UCSD-AML1 (cell line): Measurements from ENCODE around the gene PIBF1.
"Not testable (repeated sequence)": the region's sequence is repeated elsewhere in the genome, so short reads cannot be mapped to it uniquely, and the experiment has no call there.

Source experiments
- DNase-seq: peaks from one replicate; lab custom pipeline; 2025; ENCODE audit not compliant: unreplicated experiment; lab: John Stamatoyannopoulos, UW

Gene PIBF1

GRCh38 chr13:72901546-72901945, 119.6 kb downstream of the PIBF1 start:
- not testable (repeated sequence) for DNase-seq

DNA sequence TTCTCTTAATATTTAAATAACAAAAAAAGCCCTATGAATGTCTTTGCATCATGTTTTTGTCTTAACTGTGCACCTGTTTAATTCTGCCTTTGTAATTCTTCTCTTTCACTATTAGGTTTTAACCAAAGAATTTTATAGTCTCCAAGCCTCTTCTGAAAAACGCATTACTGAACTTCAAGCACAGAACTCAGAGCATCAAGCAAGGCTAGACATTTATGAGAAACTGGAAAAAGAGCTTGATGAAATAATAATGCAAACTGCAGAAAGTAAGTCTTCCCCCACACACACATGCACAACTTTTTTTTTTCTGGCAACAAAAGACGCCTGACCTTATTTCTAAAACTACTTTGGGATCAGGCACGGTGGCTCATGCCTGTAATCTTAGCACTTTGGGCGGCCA, 126.5 kb downstream of the PIBF1 start:
- no peak for DNase-seq

DNA sequence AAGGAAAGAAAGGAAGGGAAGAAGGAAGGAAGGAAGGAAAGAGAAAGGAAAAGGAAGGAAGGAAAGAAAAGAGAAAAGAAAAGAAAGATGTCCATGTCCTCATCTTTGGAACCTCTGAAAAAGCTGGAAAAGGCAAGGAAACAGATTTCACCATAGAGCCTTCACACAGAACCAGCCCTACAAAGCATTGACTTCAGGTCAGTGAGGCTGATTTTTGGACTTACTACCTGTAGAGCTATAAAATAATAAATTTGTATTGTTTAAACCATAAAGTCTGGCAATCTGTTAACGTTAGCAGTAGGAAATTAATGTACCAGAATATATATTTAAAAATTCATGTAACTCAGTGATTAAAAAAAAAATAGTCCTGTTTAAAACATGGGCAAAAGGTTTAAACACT, 130.0 kb downstream of the PIBF1 start:
- DNase-seq = no peak

DNA sequence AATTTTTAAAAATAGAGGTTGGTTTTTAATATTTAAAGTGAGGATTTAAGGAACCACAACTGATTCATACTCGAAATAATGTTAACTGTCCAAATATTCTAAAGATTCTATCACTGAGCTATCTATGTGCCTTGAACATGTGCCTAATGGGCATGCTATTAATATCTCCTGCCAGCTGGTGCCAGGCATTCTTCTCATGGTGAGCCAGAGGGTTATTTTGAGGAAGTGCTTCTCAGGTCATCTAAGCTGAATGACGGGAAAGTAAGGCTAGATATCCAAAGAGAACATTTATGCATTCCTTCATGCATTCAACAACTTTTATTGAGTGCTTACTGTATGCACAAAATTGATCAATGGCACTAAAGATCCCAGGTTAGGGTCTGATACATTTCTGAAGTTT, 138.2 kb downstream of the PIBF1 start:
- DNase-seq = no peak

GRCh38 chr13:72931311-72931710, 149.4 kb downstream of the PIBF1 start:
- no peak for DNase-seq

DNA sequence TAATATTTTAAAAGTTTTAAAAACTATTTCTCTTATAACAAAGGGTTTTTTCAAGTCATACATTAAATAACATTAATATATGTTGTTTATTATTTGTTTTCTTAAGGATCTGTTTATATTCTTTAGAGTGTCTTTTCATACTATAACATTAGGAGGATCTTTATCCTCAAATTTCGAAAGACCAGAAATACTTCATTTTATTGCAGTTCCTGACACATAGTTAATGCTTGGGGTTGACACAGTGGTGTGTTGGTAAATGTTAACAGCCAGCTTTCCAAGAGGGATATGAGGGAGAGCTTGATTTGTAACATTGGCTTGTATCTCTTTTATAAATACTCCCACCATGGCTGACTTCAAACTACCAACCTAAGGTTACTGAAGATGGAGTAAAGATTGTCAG, 150.3 kb downstream of the PIBF1 start:
- no peak for DNase-seq

DNA sequence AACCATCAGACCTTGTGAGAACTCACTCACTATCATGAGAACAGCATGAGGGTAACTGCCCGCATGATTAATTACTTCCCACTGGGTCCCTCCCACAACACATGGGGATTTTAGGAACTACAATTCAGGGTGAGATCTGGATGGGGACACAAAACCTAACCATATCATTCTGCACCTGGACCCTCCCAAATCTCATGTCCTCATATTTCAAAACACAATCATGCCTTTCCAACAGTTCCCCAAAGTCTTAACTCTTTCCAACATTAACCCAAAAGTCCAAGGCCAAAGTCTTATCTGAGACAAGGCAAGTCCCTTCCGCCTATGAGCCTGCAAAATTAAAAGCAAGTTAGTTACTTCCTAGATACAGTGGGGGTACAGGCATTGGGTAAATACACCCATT, 164.3 kb downstream of the PIBF1 start:
- not testable (repeated sequence) for DNase-seq

DNA sequence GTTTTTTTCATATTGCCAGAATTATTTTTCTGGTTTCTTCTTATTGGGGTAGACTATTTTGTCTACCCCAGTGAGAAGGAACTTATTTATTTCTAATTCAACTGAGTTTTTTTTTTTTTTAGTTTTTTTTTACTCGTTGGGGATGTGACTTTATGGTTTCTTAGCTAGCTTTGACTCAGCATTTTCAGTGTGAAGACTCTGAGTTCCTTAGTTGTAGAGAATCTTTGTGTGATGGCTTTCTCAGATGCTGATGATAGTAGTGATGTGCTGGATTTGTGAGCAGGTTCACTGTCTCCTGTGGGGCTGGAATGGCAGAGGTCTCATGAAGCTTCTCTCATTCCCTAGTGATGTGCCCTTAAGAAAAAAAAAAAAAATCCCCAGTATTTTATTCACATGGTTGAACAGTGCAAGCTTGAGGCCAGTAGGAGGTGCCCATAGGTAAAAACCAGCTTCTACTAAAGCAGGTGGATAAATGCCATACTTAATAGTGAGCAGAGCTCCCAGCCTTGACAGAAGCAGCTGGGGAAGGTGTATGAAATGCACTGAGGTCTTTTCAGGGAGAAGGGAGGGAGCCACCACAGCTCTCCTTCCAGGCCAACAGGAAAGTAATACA, 170.7 kb downstream of the PIBF1 start:
- no peak for DNase-seq

DNA sequence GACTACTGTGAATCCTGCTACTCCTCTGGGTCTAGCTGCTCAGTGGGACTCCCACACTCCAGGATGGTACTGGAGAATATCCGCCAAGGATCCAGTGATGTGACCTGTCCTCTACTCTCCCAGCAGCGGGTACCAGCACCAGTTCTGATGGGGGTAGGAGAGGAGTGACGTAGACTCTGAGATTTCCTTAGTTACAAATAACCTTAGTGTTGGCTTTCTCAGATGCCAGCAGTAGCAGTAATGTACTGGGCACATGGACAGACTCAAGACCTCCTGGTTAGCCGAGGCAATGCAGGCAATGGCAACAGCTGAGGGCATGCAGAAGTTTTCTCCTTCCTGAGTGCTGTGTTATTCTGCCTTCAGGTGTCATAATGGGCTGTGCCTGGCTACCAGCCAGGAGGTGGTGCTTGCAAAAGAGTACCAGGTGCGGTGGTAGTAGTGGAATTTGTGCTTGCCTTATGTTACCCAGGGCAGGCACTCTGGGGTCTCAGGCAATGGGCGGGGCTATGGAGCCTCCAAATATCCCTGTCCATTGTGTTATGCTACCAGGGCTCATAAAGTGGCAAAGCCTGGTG, 171.5 kb downstream of the PIBF1 start:
- no peak for DNase-seq

DNA sequence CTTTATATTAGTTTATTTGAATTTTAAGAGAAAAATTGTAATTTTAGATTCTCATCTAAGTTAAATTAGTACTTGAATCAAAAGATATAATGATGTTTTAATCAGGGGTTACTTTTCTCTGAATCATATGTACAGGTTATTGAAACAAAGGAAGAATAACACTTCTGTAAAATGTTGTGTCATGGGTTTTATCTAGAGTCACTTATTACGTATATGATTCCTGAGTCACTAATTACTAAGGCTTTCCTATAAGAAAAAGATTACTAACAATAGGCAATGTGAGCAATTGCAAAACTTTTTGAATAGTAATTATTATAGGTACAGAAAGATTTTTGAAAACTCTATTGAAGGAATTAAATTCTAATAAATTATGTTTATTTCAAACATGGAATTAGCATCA, 177.7 kb downstream of the PIBF1 start:
- DNase-seq = no peak

- no peak for DNase-seq
These were observed 178.2 kb downstream of the PIBF1 start for GRCh38 chr13:72960114-72960513.

- no peak for DNase-seq
These were observed 178.6 kb downstream of the PIBF1 start for GRCh38 chr13:72960541-72960940.

GRCh38 chr13:72963762-72964161, 181.8 kb downstream of the PIBF1 start:
- no peak for DNase-seq

- no peak for DNase-seq
These were observed 188.5 kb downstream of the PIBF1 start for GRCh38 chr13:72970301-72970880.

DNA sequence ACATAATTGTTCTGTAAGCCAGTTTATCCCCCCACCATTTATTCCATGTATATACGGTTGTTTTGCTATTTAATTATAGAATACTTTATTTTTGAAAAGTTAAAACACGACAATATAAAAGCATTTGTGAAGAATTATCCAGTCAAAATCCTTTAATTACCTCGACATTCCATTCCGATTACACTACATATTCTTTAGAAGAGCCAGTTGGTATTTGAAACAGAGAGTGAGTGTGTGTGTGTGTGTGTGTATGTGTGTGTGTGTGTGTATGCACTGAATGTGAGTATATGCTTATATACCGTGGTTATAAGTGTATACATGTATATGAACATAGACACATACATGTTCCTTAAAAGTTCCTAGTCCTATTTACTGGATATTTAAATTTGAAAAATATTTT, 189.0 kb downstream of the PIBF1 start:
- DNase-seq = no peak

GRCh38 chr13:72973234-72973633, 191.3 kb downstream of the PIBF1 start:
- DNase-seq = no peak

GRCh38 chr13:72983085-72983768, 201.3 kb downstream of the PIBF1 start:
- DNase-seq = no peak

DNA sequence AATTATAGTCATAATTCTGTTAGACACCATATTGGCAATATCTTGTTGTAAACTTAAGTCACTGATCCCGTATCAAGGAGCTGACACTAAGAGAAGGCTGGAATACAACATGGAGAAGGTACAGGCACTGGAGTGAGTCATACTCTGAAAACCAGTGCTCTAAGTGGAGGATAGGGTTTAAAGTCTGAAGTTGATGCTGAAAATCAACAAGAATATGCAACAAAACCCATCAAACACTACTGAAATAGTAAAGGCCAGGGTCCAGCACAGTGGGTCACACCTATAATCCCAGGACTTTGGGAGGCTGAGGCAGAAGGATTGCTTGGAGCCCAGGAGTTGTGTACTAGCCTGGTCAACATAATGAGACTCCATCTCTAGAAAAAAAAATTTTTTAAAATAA, 203.7 kb downstream of the PIBF1 start:
- no peak for DNase-seq

DNA sequence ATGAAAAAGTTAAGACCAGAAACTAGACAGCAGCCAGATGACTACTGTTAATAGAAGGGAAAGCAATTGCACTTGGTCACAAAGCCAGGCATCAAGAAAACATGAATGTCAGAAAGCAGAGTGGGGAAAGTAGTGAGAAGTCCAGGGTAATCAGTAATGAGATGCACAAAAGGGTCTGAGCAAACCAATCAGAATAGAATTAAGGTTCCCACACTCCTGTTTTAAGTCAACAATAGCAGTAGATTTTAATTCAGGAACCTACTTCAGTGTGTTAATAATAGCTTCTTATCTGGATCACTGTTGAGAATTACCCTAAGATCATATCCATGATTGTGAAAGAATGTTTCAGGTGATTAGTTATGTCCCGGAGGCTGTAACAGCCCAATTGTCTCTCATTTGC, 204.3 kb downstream of the PIBF1 start:
- DNase-seq = no peak

DNA sequence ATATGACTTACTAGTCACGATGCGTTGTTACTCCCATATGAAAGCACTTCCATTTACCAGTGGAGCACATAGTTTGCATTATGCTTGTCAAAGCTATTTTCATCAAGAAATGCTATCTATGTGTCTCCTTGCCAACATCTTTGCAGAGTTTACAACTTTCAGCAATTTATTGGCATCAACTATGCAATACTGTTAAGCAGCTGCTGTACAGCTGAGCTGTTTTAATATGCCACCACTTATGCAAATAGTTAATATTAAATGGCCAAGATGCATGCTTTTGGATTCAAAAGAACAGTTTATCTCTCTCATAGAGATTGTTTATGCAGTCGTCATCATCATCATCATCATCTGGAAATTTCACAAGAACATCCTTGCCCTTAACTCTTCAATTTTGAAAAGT, 209.0 kb downstream of the PIBF1 start:
- no peak for DNase-seq

DNA sequence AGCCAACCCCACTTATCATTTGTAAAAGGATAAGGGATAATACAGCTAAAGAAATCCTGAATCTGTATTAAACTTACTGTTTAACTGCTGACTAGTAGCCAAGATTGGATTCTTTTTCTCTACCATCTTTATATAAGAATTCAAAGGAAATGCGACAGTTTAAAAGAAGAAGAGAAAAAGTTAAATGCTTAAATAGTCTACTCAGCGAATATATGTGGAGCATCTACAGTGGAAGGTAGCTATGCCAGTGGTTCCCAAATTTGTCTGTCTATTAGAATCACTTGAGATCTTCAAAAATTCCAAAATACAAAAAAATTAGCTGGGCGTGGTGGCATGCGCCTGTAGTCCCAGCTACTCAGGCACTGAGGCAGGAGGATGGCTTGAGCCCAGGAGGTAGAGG, 216.1 kb downstream of the PIBF1 start:
- DNase-seq = no peak

- DNase-seq = peak; percentile 12
These were observed 218.2 kb downstream of the PIBF1 start for GRCh38 chr13:73000027-73000674.
